NCI-H2196 treated with DMSO at 0.1 percent for 48 hours (cell line): ENCODE results near the gene MGAT3.

ENCODE experiments used
- DNase-seq: peaks from one replicate; lab custom pipeline; 2025; ENCODE audit not compliant: unreplicated experiment; lab: John Stamatoyannopoulos, UW

Gene MGAT3

DNA sequence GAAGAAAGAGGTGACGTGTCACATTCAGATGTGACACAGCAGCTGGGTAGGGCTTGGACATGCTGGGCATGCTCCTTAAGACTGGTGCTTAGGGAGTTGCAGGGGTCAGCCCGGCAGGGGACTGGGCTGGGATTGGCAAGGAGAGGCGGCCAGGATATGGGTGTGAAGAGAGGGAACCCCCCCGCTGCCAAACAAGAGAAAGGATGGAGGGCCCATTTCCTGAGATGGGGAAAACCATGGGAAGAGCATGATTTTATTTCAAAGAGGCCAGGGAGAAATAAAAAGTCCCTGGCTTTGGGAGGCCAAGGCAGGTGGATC, 68.8 kb downstream of the MGAT3 start:
- DNase-seq = no peak

DNA sequence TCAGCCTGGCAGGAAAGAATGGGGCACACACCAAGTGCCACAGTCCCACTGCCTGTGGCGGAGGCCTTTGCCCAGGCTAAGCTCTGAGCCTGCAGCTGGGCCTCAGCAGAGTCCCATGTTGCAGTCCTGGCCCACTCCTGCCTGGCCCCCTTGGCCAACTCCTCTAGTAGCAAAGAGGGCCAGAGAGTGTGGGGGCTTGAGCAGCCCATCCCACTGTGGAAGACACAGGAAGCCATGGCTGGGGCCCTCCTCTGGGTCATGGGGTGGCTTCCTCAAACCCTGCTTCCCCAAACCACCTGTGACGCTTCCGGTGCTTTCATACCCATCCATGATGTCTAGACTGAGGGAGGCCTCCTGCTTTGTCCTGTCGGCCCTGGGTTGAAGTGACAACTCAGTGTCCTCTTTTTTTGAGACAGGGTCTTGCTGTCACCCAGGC, 69.9 kb downstream of the MGAT3 start:
- DNase-seq = no peak

DNA sequence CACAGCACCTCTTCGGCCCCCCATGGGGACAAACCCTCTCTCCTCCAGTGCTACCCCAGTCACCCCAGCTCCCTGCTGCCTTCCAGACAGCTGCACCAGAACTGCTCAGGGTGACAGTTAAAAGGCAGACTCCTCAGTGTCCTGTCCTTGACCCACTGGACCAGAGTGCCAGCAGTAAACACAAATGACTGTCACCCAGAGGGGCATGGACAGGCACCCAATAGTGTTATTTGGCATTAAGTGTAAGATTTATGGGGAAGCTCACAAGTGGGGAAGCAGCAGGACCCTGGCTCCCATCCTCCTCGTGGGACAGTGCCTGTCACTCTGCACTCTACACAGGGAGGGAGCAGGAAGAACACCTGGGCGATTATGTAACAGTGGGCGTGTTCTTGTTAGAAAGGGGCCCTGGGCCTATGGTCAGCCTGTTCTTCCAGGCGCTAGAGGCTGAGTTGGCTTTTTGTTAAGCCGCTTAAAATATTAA, 70.7 kb downstream of the MGAT3 start:
- peak; percentile 18 for DNase-seq

DNA sequence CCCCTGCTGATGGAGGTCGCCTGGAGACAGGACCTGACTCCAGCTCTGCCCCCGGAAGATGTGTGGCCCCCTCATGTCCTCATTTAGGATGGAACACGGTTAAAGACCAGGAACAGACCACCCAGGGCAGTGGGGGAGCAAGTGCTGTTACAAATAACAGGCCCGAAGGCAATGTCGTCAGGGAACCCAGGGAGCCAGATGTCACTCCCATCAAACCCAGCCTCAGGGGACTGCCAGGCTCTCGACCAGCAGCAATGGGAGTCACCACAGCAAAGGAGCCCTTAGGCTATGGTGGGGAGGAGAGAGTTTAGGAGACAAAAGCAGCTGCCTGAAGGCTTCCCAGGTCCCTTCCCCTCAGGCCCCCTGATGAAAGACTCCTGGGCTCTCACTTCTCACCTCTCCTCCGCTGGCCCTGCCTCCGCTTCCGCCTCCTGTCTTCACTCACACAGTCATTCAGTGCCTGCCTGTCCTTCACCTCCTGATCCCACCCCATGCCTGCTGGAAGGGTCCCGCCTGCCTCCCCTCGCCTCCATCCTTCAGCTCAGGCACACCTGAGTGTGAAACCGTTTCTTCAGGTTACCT, 71.4 kb downstream of the MGAT3 start:
- DNase-seq = peak; percentile 35

DNA sequence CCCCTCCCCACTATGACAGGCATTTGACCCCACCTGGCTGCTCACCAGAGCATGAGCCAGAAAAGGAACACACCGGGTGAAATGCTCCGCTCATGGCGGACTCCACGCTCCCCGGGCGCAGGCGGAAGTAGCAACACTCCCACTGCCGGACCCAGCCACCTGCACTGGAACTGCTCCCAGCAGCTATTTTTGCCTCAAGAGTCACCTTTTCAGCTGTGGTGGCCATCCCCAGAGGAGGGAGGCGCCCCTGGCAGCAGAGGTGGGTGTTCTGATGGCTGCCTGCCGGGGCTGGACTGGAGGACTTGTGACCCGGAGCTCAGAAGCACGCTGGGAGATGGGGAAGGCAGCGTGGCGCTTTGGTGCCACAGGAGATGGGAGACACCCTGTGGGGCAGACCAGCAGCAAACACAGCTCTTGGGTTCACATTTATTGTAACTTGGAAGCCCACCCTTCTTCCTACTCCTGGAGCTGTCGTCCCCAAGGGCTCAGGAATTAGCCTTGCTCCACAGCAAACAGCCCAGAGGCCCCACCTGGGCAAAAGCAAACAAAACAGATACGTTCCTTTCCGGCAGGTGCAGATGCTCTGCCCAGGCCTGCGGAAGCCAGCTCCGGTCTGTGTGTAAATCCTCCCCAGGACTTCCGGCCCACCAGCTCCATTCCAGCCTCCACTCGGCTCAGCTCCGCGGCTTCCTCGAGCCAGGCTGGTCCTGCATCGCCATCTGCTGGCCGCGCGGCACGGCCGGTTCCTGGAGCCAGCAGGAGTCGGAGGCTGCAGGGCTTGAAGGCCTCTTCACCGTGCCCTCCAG, 72.1 kb downstream of the MGAT3 start:
- DNase-seq = peak; percentile 84

DNA sequence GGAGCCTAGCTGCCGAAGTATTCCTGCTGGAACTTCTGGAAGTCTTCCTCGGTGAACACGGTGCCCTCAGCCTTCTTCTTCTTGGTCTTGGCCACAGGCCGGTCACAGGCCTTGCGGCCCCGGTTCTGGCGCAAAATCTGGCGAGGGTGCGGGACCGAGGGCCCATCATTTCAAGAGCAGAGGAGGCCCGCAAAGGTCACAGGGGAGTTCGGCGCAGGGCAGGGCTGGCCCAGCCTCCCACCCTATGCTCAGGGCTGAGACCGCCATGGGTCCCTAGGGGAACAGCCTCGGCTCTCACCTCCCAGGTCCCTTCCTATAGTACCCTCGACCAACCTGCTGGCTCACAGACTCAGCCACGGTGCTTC, 72.7 kb downstream of the MGAT3 start:
- DNase-seq = no peak

DNA sequence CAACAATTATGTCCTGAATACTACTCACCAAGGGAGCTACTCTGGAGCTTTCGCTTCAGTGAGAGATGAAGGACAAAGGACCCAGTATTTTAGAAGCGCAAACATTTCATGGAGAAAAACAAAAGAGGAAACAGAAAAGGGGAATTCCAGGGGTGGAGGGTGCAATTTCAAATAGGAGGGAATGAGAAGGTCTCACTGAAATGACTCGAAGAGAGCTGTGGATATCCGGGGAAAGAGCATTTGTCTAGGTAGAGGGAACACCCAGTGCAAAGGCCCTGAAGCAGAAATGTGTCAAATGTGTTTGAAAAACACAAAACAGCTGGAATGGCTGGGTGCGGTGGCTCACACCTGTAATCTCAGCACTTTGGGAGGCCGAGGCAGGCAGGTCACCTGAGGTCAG, 73.3 kb downstream of the MGAT3 start:
- DNase-seq = no peak

DNA sequence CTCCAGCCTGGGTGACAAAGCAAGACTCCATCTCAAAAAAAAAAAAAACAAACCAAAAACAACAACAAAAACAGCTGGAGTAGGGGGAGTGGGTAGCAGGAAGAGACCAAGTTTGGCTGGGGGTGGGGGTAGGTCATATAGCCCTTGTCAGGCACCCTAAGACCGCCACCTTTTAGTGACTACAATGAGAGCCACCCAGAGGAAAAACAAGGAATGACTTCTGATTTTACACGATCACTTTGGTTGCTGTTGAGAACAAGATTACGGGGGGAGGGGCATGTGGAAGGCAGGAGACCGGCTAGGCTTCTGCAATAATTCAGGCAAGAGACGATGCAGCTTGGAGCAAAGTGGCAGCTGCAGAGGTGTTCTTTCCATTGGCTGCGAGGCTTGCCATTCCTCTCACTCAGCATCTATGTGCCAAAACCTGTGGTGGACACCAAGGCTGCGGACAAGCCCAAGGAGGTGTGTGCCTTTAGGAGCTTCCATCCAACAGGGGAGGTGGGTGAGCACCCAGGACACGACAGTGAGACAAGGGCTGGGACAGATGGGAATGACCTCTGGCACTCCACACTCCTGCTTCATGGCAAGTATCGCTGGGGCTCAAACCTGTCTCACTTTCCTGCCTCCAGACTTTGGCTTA, 74.0 kb downstream of the MGAT3 start:
- DNase-seq = no peak

DNA sequence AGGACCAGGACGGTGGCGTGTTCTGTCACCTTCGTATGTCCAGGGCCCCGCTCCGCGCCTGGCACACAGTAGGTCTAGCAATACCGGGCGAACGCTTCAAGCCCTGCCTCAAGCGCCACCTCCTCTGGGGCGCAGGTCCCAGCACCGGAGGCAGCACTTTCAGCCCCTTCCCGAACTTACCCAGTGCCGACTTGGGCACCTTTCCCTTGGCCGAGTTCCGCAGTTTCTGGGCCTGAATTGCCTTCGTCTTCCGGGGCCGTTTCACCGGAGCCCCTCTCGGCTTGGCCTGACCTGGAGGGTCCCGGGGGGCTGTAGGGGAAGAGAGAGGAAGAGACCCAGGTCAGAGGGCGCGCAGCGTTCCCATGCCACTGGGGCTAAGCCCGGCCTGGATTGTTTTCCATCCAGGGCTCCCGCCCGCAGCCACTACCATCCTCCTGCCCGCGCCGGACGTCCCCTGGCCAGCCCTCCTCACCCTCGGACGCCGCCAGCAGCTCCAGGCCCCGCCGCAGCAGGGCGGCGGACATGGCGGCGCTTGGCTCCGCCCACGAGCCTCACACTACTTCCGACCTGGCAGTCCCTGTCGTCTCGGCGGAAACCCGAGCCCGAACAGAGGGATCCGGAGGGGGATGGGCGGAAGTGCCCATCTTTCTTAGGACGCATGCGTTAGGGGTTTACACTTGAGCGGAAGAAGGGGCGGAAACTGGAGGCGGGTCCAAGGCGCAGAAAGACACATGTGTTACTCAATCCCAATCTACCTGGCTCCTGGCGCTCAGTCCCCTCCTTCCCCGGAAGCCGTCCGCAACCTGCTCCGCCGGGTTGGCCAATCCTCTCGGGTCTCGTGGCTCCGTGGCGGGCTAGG, 75.6 kb downstream of the MGAT3 start, which contains the start of gene RPS19BP1:
TSS of gene RPS19BP1 (minus strand) at position 534 of the 859 bp plus-strand sequence. CDS start at position 524, 10 bp downstream.
- DNase-seq = peak; percentile 94

DNA sequence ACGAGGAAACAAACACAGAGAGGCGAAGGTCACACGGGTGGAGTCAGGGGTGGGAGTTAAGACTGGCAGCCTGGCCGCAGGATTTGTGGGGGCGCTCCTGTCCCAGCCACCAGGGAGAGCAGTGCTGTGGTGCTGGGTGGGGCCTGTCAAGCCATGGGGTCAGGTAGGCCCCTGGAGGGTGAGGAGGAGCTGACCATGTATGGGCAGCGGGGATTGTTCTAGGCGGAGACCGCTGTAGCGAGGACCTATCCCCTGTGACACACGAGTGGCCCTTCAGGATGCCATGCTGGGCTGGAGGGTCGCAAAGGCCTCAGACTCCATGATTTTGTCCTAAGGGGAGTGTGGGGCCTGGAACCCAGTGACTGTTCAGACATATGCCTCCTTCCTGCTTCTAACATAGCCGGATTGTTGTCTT, 77.3 kb downstream of the MGAT3 start:
- DNase-seq = no peak

DNA sequence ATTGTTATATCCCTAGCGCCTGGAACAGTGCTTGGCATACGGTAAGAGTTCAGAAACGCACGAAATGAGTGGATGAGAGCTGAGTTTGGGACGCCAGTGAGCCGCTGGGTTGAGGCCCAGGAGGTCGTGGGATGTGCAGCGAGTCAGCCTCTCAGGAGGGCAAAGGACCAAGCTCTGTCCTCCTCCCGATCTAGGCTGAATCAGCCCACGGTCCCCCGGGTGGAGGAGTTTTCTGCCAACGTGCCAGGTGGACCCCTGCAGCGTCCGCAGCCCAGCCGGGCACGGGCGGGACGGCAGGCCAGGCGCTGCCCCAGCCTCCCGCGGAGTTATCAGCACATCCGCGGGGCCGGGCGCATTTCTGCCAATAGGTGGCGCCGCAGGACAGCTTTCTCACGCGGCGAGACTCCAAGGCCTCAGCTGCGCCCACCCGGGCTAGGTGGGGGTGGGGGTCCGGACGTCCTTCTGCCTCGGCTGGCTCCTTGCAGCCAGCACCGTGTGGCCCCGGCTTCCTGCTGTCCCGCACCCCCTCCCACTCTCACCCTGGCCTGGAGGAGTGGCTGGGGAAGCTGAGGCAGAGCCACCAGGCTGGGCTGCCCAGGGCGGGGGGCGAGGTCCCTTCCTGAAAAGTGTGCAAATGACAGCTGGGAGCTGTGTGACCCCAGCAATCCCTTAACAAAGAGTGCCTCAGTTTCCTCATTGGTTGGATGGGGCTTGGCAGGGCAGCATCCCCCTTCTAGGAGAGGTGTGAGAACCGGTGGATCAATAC, 78.0 kb downstream of the MGAT3 start:
- peak; percentile 38 for DNase-seq

DNA sequence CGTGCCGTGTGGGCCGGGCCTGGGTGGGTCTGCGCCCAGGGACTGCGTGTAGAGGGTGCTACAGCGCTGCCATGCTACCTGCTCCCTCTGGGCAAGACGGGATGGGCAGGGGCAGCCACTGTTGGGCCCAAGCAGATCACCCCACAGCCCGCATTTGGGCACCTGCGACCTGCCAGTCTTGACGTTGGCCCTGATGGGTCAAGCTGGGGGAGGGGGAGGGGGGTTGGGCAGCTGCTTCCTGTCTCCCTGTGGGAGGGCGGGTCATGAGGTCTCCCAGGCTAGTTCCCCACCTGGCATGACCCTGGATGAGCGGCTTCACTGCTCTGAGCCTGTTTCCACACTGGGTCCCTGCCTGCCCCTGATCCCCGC, 78.5 kb downstream of the MGAT3 start:
- no peak for DNase-seq

DNA sequence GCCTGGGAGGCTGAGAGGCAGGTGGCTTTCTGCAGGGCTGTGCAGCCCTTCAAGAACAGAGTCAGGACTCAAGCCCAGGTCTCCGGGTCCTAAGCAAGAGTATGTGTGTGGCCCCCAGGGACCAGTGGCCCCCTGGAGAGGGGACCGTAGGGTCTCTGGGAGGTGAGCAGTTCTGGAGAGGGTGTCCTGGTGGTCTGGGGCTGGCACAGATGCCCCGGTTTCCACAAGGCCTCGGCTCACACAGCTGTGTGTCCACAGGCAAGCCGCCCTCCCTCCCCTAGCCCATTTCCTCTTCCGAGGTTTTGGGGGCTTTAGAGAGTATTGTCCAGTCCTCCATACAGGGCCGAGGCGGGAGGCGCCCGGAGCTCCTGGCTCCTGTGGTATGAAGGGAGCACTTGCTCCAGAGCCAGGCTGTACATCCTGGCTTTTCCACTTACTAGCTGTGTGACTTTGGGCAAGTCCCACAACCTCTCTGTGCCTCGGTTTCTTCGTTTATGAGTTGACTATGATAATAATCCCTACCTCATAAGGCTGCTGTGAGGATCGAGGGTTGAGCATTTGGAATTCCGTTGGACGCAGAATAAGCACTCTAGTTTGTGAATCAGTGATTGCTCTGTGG, 79.1 kb downstream of the MGAT3 start:
- DNase-seq = no peak

DNA sequence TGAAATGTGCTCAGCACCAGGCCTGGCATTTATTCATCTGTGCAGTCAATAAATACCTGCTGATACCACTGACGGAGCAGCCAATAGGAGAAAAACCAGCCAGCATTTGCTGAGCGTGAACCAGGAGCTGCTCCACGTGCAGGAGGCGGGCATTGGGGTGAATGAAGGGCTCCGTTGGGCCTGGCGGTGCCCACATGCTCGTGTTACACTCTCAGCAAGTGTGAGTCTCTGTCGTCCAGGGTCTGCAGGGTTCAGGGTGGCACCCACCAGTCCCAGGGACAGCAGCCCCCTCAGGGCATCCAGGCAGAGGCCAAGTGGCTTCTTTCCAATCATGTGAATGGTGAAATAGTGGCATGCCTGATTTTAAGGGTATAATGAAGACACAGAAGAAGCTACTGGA, 79.9 kb downstream of the MGAT3 start:
- DNase-seq = no peak

DNA sequence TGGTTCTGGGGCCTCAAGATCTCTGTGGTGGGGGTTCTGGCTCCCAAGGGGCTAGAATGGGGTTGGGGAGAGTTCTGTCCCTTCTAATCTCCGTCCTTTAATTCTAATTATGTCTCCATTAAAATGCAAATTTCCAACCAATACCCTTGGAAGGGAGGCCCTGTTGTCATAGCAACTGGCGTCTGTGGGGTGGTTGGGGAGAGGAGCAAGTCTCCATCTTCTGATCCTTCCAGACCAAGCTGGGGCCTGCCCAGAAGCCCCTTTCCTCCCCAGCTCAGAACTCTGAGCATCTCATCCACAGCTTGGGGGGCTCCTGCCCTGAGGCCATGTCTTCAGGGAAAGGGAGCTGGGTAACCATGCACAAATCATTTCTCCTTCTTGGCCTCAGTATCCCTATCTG, 81.2 kb downstream of the MGAT3 start:
- DNase-seq = no peak
